Measurements from ENCODE around the gene VPS18. TPM values are rescaled to one million over a fixed set of nuclear protein-coding genes. Genes with fewer than 3 reads are reported as not detected.

VPS18 gene
- total RNA-seq, 1 experiment from 2014 or later, result 16.9 TPM

- Histone ChIP-seq H2AFZ (ENCODE audit: low read depth, low read length, poor library complexity, severe bottlenecking) (no peak overlapping the region), H3K4me2 (ENCODE audit: low read length) (no peak overlapping the region), H3K9me3 (ENCODE audit: control insufficient read depth in 1 of 2, insufficient read depth in 1 of 2, low read depth in 1 of 2, low read length in 2 of 2) (no peaks in the 10 kb centered on the region), H3K4me1 (ENCODE audit: control insufficient read depth in 1 of 2, insufficient read depth in 2 of 2, low read length in 2 of 2) (peaks cover 9 to 15% of the 10 kb centered on the region in 2 experiments), H3K4me3 (replicated peaks in 1 of 2; ENCODE audit: low read depth in 1 of 2, low read length in 2 of 2) (no peak overlapping the region), H3K79me2 (ENCODE audit: insufficient read depth, low read length) (peaks cover 25% of the 10 kb centered on the region), H3K27me3 (ENCODE audit: insufficient read depth, low read length) (no peaks in the 10 kb centered on the region), H3K9me2 (ENCODE audit: insufficient read depth) (no peaks in the 10 kb centered on the region), H3K27ac (ENCODE audit: low read depth, low read length) (no peak overlapping the region), H3K36me3 (ENCODE audit: control insufficient read depth in 1 of 2, insufficient read depth in 2 of 2, low read length in 2 of 2) (peaks cover 21 to 34% of the 10 kb centered on the region in 2 experiments), H4K20me1 (ENCODE audit: insufficient read depth) (no peaks in the 10 kb centered on the region), H3K9ac (ENCODE audit: low read length) (no peak overlapping the region)
- ChIA-PET CTCF (interaction anchor here (6.2 kb wide), 1 partner anchor 42 kb away, joined by 166 read pairs; the partner anchor contains the start of gene VPS18), POLR2A (no interaction called here), RAD21 (ENCODE audit: low non-redundant PET in 1 of 2, low total read pairs in 2 of 2, uncharacterized antibody in 2 of 2, unreplicated experiment in 2 of 2) (no interaction called here)
- intact Hi-C loops (cut with micrococcal nuclease), result no loop called here
- DNase-seq (ENCODE audit: low read depth, low spot score) (no peak), ATAC-seq (no peak)
- no TSS peak for BruUV-seq (replicated peaks)
- TF ChIP-seq EGR1 (IDR thresholded peaks at IDR 0.05; ENCODE audit: low read depth), result no peak
- no peak for TF ChIP-seq RAD21 (IDR thresholded peaks at IDR 0.05; ENCODE audit: low read depth)
- TF ChIP-seq ZFX (IDR thresholded peaks at IDR 0.05), result no peak
- TF ChIP-seq POLR2A (IDR thresholded peaks at IDR 0.05; ENCODE audit: borderline replicate concordance, extremely low read depth, insufficient read depth, insufficient read length), result no peak
- no peak for TF ChIP-seq SP1 (IDR thresholded peaks at IDR 0.05; ENCODE audit: low read depth)
- TF ChIP-seq CTCF (IDR thresholded peaks at IDR 0.05 in 2 of 3, conservative IDR thresholded peaks at IDR 0.05 in 1 of 3; ENCODE audit: borderline replicate concordance in 1 of 3, insufficient read depth in 1 of 3, low read depth in 2 of 3, low read length in 2 of 3), result no peak
- TF ChIP-seq SRF (IDR thresholded peaks at IDR 0.05; ENCODE audit: low read depth), result no peak
- no peak for TF ChIP-seq ELF1 (IDR thresholded peaks at IDR 0.05; ENCODE audit: borderline replicate concordance, low read depth)
- no peak for TF ChIP-seq EZH2 (IDR thresholded peaks at IDR 0.05)
Observed at GRCh38 chr15:40854161-40854560, 40.1 kb upstream of the VPS18 start.

All from HCT116 (cell line).